ENCODE results near the gene CTU1. TPM values are rescaled to one million over a fixed set of nuclear protein-coding genes. Genes with fewer than 3 reads are reported as not detected.

CTU1 gene
- total RNA-seq, 1 experiment from 2014 or later = 20.7 TPM

GRCh38 chr19:51093101-51093500, 15.1 kb downstream of the CTU1 start:
- no peak for DNase-seq (ENCODE audit: low read depth)
- in situ Hi-C loops (cut with HindIII; ENCODE audit: low pct_unique_long_range_greater_than_20kb, low sequenced_read_pairs) = no loop called here

GRCh38 chr19:51091895-51092873, 16.0 kb downstream of the CTU1 start:
- in situ Hi-C loops (cut with HindIII; ENCODE audit: low pct_unique_long_range_greater_than_20kb, low sequenced_read_pairs) = no loop called here
- no peak for DNase-seq (ENCODE audit: low read depth)

GRCh38 chr19:51091126-51091525, 17.1 kb downstream of the CTU1 start:
- no peak for DNase-seq (ENCODE audit: low read depth)
- in situ Hi-C loops (cut with HindIII; ENCODE audit: low pct_unique_long_range_greater_than_20kb, low sequenced_read_pairs) = no loop called here

GRCh38 chr19:51090471-51090870, 17.7 kb downstream of the CTU1 start:
- no peak for DNase-seq (ENCODE audit: low read depth)
- in situ Hi-C loops (cut with HindIII; ENCODE audit: low pct_unique_long_range_greater_than_20kb, low sequenced_read_pairs) = no loop called here

- no peak for DNase-seq (ENCODE audit: low read depth)
- in situ Hi-C loops (cut with HindIII; ENCODE audit: low pct_unique_long_range_greater_than_20kb, low sequenced_read_pairs) = no loop called here
These were observed 18.4 kb downstream of the CTU1 start for GRCh38 chr19:51089786-51090185.

- no peak for DNase-seq (ENCODE audit: low read depth)
- in situ Hi-C loops (cut with HindIII; ENCODE audit: low pct_unique_long_range_greater_than_20kb, low sequenced_read_pairs) = no loop called here
These were observed 21.9 kb downstream of the CTU1 start for GRCh38 chr19:51086153-51086850.

- DNase-seq (ENCODE audit: low read depth) = no peak
- in situ Hi-C loops (cut with HindIII; ENCODE audit: low pct_unique_long_range_greater_than_20kb, low sequenced_read_pairs) = no loop called here
These were observed 23.7 kb downstream of the CTU1 start for GRCh38 chr19:51084505-51084904.

- no peak for DNase-seq (ENCODE audit: low read depth)
- in situ Hi-C loops (cut with HindIII; ENCODE audit: low pct_unique_long_range_greater_than_20kb, low sequenced_read_pairs) = no loop called here
These were observed 24.4 kb downstream of the CTU1 start for GRCh38 chr19:51083783-51084182.

GRCh38 chr19:51083181-51083580, 25.0 kb downstream of the CTU1 start:
- in situ Hi-C loops (cut with HindIII; ENCODE audit: low pct_unique_long_range_greater_than_20kb, low sequenced_read_pairs) = no loop called here
- DNase-seq (ENCODE audit: low read depth) = no peak

GRCh38 chr19:51082611-51083010, 25.6 kb downstream of the CTU1 start, which contains the start of gene KLK14:
KLK14 (minus strand) TSS chr19:51082887; CDS start chr19:51082614, 273 bp downstream.
- DNase-seq (ENCODE audit: low read depth) = no peak
- in situ Hi-C loops (cut with HindIII; ENCODE audit: low pct_unique_long_range_greater_than_20kb, low sequenced_read_pairs) = no loop called here

- in situ Hi-C loops (cut with HindIII; ENCODE audit: low pct_unique_long_range_greater_than_20kb, low sequenced_read_pairs) = no loop called here
- DNase-seq (ENCODE audit: low read depth) = no peak
These were observed 26.7 kb downstream of the CTU1 start for GRCh38 chr19:51081476-51081875.

GRCh38 chr19:51079481-51080110, 28.6 kb downstream of the CTU1 start:
- in situ Hi-C loops (cut with HindIII; ENCODE audit: low pct_unique_long_range_greater_than_20kb, low sequenced_read_pairs) = no loop called here
- DNase-seq (ENCODE audit: low read depth) = no peak

GRCh38 chr19:51078731-51079130, 29.5 kb downstream of the CTU1 start:
- in situ Hi-C loops (cut with HindIII; ENCODE audit: low pct_unique_long_range_greater_than_20kb, low sequenced_read_pairs) = no loop called here
- no peak for DNase-seq (ENCODE audit: low read depth)

- no peak for DNase-seq (ENCODE audit: low read depth)
- in situ Hi-C loops (cut with HindIII; ENCODE audit: low pct_unique_long_range_greater_than_20kb, low sequenced_read_pairs) = no loop called here
These were observed 30.1 kb downstream of the CTU1 start for GRCh38 chr19:51078104-51078503.

GRCh38 chr19:51076631-51077213, 31.5 kb downstream of the CTU1 start:
- in situ Hi-C loops (cut with HindIII; ENCODE audit: low pct_unique_long_range_greater_than_20kb, low sequenced_read_pairs) = no loop called here
- no peak for DNase-seq (ENCODE audit: low read depth)

GRCh38 chr19:51075998-51076397, 32.2 kb downstream of the CTU1 start:
- in situ Hi-C loops (cut with HindIII; ENCODE audit: low pct_unique_long_range_greater_than_20kb, low sequenced_read_pairs) = no loop called here

GRCh38 chr19:51071095-51071405, 37.2 kb downstream of the CTU1 start:
- no peak for DNase-seq (ENCODE audit: low read depth)
- in situ Hi-C loops (cut with HindIII; ENCODE audit: low pct_unique_long_range_greater_than_20kb, low sequenced_read_pairs) = no loop called here

More at GRCh38 chr19:51075998-51076397, 32.2 kb downstream of the CTU1 start:
- no peak for DNase-seq (ENCODE audit: low read depth)

- in situ Hi-C loops (cut with HindIII; ENCODE audit: low pct_unique_long_range_greater_than_20kb, low sequenced_read_pairs) = no loop called here
- no peak for DNase-seq (ENCODE audit: low read depth)
These were observed 37.7 kb downstream of the CTU1 start for GRCh38 chr19:51070334-51071094.
